NCI-H2227 treated with DMSO at 0.1 percent for 48 hours (cell line): Measurements from ENCODE around the gene NACC2.

Experiments
- DNase-seq: peaks from one replicate; lab custom pipeline; 2025; lab: John Stamatoyannopoulos, UW

Gene NACC2

DNA sequence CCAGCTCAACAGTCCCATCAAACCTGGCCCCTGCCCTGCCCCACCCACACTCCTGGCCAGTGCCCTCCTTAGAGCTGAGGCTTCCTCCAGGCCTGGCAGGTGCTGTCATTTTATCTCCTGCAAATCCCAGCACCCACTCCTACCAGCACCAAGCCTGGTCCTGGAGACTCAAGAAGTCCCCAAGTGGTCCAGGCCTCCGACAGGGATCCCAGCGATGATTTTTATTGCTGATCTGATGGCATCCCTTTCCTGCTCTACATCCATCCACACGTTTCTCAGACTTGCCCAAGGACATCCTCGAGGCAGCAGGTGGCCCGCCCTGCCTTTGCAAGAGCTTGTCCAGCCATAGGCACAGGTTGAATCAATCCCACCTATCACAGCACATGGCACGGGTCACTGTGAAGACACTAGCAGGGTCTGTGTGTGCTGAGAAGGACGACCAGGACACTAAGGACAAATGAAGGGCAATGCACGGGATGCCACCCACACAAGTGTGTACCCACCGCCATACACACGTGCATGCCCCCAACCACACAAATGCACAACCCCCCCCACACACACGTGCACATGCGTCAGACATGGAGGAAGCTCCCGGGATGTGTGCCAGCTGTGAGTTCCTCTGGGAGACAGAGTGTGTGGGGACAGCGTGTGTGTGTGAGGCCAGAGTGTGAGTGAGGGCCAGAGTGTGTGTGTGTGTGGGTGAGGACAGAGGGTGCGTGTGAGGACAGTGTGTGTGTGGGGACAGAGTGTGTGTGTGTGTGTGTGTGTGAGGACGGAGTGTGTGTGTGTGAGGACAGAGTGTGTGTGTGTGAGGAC is 71.5 kb downstream of the NACC2 start:
- DNase-seq = no peak

DNA sequence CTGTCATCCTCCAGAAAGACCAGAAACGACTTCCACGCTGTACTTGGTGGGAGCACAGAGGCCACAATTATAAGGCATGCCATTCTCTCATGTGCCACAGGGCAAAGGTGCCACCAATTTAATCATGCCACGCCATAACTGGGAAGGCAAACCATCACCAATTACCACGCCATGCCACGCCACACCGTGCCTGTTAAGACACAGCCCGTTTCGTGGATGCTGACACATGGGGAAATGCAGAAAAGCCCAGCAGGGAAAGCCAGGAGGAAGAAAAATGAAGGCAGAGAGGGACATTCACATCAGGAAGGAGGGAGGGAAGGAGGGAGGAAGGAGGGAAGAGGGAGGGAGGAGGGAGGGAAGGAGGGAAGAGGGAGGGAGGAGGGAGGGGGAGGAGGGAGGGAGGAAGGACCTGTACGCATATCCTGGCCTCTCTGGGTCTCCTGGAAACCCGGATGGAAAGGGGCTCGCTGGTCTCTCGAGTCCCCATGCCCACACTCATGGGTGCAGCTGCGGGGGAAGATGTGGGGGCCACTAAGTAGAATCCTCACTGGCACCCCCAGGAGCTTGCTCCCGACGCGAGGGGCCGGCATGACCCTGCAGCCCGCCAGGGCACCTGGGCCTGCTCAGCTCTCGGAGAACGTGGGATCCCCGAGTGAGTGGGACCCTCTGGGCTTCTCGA is 72.2 kb downstream of the NACC2 start:
- no peak for DNase-seq

DNA sequence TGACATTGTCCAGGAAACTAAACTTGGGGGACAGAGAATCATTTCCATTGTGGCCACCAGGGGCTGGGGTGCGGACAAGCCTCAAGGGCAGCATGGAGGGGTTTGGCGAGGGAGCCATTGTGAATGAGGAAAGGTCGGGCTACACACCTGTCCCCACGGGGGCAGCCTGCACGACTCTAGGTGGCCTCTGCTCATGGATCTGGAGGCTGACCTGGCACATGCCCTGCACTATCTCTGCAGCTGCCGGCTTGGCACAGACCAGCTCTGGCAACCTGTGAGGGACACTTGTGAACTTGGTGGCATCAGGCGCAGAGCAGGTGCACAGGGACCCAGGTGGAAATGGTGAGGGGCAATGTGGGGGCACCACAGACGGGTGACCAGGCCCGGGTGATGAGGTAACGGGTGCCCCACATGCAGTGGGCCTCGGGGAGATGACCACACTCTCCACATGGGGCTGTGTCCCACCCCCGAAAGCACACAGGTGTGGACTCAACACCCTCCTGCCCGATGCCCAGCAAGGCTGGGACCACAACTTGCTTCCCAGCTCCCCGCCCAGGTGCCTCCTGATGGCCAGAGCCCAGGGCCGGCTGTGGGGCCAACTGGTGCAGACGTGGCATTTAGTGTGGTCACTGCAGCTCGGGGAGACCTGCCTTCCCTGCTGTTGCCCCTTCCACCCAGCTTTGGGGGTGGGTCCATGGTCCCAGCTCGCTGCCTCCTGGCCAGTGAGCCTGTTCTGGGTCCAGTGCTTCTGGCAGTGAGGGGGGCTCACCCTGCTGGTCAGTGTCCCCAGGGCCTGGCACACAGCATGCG is 73.0 kb downstream of the NACC2 start:
- no peak for DNase-seq

DNA sequence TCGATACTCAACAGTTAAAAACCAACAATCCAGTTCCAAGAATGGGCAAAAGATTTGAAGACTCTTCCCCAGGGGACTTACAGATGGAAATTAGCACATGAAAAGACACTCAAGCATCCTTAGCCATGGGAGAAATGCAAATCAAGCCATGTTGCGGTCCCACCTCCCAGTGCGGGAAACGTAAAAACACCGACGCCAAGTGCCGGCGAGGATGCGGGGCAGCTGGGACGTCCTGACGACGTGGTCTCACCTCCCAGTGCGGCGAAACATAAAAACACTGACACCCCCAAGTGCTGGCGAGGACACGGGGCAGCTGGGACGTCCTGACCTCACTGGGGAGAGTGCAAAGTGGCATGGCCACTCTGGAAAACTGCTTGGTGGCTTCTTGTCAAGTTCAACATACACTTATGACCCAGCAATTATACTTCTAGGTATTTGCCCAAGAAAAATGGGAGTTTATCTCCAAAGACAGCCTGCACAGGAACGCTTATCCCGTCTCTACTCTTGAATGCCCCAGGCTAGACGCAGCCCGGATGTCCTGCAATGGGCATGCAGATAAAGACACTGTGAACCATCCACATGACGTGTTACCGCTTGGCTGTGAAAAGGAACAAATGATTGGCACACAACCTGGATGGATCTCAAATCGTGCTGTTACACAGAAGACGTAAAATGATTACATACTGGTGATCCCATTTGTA is 73.8 kb downstream of the NACC2 start:
- DNase-seq = no peak

DNA sequence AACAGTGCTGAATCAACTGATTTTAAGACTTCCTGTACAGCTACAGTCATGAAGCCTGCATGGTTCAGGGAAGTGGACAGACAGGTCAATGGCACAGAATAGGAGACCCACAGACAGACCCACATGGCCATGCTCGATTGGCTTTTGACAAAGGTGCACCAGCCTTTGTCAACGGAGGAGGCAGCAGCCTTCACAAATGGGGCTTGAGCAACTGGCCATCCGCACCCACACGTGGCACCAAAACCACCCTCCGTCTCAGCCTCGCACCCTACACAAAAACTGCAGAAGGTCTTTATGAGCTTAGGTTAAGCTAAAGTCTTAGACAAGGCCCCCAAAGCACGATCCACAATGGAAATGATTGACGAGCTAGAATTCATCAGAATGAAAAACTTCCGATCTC is 74.4 kb downstream of the NACC2 start:
- no peak for DNase-seq

DNA sequence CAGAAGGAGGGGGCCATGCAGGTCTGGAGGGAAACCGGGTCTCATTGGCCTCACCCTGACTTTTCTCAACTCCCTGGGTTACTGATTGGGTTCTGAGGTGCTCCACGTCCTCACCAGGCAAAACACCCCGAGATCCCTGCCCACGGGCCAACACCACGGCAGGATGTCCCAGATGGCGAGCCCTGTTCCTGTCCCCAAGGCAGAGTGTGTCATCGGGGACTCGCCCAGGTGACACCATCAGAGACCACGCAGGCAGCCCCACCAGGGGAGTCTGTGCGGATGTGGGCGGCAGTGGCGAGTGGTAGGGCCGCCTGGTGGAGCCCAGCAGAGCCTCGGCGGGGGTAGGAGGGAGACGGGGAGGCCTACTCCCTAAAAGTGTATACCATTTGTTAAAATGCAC is 74.9 kb downstream of the NACC2 start:
- no peak for DNase-seq

DNA sequence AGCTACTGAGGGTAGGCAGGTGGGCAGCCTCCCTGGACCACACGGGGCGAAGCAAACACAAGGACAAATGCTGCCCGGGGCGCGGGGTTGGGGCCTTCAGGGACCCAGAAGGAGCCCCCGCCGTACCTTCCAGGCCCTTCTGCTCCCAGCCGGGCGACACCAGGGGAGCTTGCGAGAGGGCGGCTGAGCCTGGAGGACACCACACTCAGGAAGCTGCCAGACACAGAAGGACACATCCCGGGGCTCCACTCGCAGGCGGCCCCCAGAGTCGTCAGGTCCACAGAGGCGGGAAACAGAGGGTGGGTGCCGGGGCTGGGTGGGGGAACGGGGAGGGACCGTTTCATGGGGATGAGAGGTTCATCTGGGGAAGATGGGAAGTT is 75.4 kb downstream of the NACC2 start:
- no peak for DNase-seq

DNA sequence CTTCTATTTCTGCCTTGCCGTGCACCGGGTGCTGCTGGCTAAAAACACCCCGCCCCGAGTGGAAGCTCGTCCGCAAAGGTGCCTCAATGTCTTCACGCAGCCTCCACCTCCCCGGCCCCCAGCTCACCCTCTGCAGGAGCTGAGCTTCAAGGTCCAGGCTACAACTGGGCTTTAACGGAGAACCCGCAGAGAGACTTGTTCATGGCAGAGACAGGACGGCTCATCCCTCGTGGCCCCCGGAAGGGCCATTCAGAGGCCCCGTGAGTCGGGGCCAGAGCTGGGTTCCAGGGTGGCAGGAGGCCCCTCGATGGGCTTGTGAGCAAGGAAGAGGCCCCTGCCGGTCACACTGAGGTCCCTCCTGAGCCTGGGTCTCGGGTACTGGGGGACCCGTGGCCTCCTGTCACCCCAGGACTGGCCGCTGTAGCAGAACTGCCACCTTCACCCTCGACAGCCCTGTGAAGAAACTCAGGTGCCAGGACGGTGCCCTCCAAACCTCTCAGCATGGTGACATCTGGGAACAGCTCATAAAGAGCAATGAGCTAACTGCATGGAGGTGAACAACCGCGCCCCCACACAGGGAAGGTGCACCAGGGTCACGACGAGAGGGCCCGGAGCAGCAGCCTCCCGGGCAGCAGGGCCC is 75.9 kb downstream of the NACC2 start:
- DNase-seq = no peak

DNA sequence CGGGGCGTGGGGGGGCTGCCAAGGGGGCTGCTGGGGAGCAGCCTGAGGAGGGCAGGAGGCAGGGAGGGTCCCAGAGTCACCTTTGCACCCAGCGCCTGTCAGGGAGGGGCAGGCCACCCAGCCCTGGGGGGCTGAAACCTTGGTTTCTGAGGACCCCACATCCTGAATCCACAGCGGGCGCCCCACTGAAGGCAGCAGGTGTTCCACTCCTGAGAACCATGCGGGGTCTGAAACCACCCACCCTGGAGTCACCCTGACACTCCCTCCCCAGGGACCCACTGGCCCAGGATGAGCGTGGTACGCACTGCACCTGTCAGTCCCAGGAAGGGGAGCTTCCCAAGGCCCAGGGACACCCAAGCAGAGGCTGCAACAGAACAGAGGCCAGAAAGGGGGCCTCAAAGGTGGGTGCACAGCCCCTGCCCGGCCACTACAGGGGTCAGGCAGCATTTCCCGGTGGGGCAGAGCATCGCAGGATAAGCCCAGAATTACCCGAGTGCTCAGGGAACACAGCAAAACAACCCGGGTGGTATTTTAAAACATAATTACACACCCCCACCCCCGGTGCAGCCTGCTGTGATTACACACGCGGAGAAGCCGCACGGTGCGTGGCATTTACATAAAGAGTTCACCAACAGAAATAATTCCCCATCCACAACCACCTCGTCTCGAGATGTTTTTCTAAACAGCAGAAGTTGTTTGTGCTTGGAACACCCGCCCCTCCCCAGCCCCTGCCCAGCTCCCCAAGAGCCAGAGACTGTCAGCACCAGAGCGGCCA is 76.6 kb downstream of the NACC2 start:
- no peak for DNase-seq

DNA sequence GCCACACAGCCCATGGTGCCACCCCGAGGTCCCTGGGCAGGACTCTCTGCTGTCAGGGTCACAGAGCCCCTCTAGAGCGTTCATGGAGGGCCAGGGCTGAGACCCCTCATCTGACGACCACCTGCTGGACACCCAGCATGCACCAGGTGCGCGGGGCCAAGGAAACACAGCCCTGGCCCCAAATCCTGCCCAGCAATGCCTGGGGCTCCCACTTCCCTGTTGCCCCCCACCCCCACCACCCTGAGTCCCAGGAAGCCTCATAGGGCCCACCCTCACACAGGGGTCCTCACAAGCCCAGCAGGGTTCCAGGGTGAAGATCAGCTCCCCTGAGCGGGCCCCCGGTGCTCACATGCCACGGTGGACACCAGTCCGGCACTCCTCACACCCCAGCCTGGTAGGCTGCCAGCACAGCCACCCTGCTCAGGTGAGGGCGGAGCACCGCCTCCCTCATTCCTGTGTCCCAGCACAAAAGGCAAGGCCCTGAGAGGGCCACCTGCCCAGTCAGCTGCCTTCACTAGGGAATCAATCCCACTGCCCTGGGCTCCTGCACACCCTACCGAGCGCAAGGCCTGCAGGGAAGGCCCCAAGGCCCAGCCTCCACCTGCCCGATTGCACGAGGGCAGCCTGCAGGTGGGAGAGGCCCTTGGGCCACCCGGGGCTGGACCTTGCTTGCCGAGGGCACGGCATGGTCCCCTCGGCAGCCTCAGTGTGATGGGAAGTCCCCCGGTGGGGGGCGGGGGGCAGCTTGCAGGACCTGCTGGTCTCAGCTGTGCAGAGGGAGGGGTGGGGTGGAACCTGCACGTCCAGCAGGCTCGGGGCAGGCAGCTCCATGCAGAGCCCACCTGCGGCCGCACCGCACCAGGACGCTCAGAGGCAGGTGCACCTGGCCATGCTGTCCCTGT is 77.5 kb downstream of the NACC2 start:
- no peak for DNase-seq

DNA sequence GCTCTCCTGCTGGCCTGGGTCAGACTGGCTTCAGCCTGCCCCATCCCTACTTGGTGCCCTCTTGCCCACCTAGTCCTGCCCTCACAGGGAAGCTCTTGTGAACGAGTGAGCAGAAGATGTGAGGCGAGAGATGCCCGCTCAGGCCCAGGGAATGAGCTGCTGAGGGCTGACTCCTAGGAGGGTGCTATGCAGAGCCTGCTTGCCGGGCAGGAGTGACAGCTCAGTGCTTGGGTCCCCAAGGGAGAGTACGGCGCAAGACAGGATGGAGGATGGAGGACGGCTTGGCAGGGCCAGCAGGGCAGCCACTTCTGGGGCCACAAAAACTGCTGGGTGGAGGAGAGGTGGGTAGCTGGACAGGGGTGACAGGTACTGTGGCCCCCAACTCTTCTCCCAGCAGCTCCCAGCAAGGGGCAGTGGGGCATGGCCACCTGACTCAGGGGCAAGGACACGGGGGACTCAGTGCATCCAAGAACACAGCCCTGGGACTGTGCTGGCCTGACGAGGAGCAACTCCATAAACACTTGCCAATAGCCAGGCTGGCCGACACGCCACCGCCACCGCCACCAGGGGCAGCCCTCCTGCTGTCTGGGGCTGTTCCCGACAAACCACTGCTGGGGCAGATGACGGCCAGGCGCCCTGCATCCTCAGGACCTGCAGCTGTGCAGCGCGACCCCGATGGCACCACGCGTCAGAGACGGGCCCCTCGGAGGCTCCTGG is 78.4 kb downstream of the NACC2 start:
- DNase-seq = no peak

DNA sequence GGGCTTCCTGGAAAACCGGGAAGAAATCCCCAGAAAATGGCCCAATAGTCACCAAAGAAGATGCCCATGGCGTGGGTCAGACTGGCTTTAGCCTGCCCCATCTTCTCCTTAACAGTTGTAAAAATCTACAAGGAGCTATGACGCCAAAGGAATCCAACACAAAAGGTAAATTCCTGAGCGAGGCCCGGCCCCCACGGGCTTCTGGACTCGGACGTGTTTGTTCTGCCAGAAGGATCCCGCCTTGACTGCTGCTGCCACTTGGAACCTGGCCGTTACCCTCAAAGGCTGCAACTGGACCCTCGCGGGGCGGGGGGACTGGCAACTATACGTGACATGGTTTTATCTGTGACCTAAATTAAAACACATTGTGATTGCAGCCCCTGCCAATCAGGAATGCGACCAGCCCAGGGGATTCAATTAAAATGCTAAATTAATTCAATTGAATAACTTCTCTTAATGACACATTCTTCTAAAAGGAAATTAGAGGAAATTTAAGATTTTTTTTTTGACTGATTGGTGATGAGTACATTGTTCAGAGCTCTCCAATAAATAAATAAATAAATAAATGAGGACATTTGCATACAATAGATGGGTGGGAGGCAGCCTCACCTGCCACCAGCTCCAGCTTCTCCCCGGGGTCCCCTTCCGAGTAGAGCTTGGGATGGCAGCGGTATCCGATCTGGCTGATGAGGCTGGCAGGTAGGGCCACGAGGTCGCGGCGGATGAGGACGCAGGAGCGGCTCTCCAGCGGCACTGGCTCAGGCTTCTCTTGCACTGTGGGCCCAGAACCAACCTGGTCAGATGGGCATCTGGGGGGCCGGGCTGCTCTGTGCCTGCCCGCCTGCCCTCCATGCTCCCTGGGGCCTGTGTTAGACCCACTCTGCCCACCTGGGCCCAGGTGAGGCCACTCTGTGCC is 79.2 kb downstream of the NACC2 start:
- no peak for DNase-seq

DNA sequence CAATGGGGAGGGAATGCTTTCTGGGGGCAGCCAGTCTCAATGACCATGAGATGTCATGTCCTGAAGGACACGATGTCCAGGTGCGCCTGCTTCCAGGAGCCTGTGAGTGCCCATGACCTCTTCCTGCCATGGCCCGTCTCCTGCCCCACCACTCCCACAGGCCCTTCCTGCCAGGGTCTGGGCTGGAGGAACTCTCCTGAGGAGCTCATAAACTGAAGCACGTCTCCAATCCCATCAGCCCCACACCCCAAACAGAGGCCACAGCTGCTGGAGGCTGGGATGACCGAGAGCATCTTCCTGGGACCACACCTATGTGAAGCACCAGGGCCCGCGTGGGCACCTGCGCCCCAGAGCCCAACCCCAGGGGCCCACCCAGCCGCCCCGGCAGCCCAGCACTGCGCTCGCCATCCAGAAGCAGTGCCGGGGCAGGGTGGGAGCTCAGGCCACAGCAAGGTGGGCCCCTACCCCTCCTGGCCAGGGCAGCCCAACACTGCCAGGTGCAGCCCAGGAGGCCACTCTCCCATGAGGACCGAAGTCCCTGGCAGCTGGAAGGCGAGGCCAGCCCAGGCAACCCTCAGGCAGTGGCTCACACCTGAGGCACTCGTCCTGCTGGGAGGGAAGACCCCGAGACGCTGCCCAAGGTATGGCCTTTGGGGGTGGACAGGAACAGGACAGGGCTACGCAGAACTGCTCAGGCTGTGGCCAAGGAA is 80.0 kb downstream of the NACC2 start:
- no peak for DNase-seq

DNA sequence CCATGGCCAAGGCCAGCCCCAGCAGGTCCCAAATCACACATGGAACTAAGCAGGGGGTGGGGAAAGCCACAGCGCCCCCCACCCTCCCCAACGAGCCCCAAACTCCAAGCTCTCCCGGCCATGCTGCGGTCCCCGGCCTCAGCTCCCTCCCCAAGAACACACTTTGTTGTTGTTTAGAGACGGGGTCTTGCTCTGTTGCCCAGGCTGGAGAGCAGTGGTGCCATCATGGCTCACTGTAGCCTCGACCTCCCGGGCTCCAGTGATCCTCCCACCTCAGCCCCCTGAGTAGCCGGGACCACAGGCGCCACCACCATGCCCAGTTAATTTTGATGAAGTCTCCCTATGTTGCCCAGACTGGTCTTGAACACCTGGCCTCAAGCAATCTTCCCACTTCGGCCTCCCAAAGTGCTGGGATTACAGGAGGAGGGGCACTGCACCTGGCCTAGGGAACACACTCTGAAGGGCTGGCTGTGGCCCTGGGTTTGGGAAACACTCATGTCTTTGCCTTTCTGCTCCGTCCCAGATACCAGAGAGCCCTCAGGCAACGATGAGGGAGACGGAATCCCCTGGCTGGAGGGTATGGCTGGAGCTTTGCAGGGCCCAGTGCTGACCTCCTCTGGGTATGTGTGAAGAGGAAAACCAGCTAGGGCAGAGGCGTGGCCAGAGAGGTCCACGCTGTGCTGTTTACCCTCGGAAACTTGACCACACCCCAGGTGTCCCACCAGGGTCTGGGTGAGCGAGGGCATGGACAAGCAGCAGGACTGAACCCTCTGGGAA is 80.8 kb downstream of the NACC2 start:
- DNase-seq = no peak

DNA sequence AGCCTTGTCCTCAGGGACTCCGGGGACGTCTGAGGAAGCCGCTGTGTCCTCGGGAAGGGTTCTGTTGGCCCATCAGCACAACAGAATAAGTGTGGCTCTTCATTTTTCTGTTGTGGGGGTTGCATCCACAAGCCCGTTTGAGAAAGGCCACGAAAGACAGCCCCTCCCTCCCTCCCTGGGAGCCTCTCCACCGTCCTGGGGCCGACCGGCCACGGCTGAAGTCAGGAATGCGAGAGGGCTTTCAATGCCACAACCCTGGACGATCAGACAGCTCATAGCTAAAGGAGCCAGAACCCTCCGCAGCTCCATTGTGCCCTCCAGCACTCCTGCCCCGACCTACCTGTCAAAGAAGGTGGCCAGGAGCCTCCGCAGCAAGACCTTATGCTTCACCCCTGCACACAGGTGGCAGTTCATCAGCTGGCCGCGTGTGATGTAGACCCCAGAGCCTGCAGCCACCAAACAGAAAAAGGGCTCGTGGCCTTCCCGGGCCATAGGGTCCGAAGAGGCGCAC is 81.5 kb downstream of the NACC2 start:
- DNase-seq = no peak

DNA sequence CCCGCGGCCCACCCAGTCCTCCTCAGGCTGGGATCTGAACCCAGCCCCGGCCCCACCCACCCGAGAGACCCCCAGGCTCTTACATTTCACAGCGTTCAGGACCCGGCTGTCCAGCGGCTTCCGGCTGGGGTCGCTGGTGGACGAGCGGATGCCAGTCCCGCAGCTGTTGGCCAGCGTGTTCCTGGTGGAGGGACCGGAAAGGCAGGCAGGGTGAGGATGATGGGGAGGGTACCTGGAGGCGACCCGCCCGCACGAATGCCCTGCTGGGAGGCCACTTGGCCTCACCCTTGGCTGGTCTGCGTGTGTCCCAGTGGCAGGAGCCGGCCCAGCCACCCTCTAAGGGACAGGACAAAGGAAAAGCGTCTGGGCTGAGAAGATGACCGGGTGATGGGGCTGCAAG is 82.0 kb downstream of the NACC2 start:
- no peak for DNase-seq

DNA sequence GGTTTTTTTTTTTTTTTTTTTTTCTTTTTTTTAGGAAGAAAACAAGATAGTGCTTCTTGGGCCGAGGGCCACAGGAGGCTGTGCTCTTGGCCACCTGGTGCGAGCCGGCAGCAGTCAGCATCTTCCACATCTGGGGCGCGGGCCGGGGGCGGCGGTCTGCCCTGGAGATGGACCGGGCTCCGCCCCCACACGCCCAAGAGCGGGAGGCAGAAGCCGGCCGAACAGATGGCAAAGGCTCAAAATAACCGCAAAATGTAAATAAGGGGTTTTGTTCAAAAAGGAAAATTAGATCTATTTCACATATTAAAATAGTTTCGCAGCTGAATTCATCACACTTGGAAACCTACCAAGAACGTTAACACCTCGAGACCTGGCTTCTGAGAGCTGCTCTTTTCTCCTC is 82.4 kb downstream of the NACC2 start:
- DNase-seq = no peak
